ENCODE measurements around the gene APLF. TPM values are rescaled to one million over a fixed set of nuclear protein-coding genes. Genes with fewer than 3 reads are reported as not detected.

The APLF gene
- total RNA-seq, 1 donor from 2014 or later: 6.2 TPM

- Mint-ChIP-seq H3K27ac (no peak overlapping the region), H3K4me1 (ENCODE audit: unreplicated experiment) (no peaks in the 10 kb centered on the region), H3K36me3 (no peaks in the 10 kb centered on the region), H3K27me3 (no peaks in the 10 kb centered on the region), H3K9me3 (no peaks in the 10 kb centered on the region), H3K4me3 (no peak overlapping the region)
- DNase-seq (ENCODE audit: extremely low spot score, unreplicated experiment): no peak
- no peak for TF ChIP-seq CTCF (conservative IDR thresholded peaks at IDR 0.05)
These were observed 89.0 kb downstream of the APLF start for GRCh38 chr2:68556381-68556780.

- DNase-seq (ENCODE audit: extremely low spot score, unreplicated experiment): no peak
- H3K36me3 Mint-ChIP-seq: no peaks in the 10 kb centered on the region
- H3K27me3 Mint-ChIP-seq: no peaks in the 10 kb centered on the region
- no peaks in the 10 kb centered on the region for H3K9me3 Mint-ChIP-seq
- no peaks in the 10 kb centered on the region for H3K4me1 Mint-ChIP-seq (ENCODE audit: unreplicated experiment)
- H3K4me3 Mint-ChIP-seq: no peak overlapping the region
- TF ChIP-seq CTCF (conservative IDR thresholded peaks at IDR 0.05): no peak
- no peak overlapping the region for H3K27ac Mint-ChIP-seq
These were observed 91.2 kb downstream of the APLF start for GRCh38 chr2:68558576-68558975.

GRCh38 chr2:68559692-68560091 is 92.3 kb downstream of the APLF start:
- Mint-ChIP-seq H3K36me3 (no peaks in the 10 kb centered on the region), H3K27ac (no peak overlapping the region), H3K4me1 (ENCODE audit: unreplicated experiment) (no peaks in the 10 kb centered on the region), H3K4me3 (no peak overlapping the region), H3K27me3 (no peaks in the 10 kb centered on the region), H3K9me3 (no peaks in the 10 kb centered on the region)
- no peak for DNase-seq (ENCODE audit: extremely low spot score, unreplicated experiment)
- TF ChIP-seq CTCF (conservative IDR thresholded peaks at IDR 0.05): no peak

- H3K9me3 Mint-ChIP-seq: no peaks in the 10 kb centered on the region
- no peaks in the 10 kb centered on the region for H3K27me3 Mint-ChIP-seq
- H3K27ac Mint-ChIP-seq: no peak overlapping the region
- no peak for DNase-seq (ENCODE audit: extremely low spot score, unreplicated experiment)
- no peak for TF ChIP-seq CTCF (conservative IDR thresholded peaks at IDR 0.05)
- H3K4me3 Mint-ChIP-seq: no peak overlapping the region
- H3K36me3 Mint-ChIP-seq: no peaks in the 10 kb centered on the region
- H3K4me1 Mint-ChIP-seq (ENCODE audit: unreplicated experiment): no peaks in the 10 kb centered on the region
These were observed 93.2 kb downstream of the APLF start for GRCh38 chr2:68560545-68560944.

- Mint-ChIP-seq H3K9me3 (no peaks in the 10 kb centered on the region), H3K4me1 (ENCODE audit: unreplicated experiment) (no peaks in the 10 kb centered on the region), H3K36me3 (no peaks in the 10 kb centered on the region), H3K4me3 (no peak overlapping the region), H3K27me3 (no peaks in the 10 kb centered on the region), H3K27ac (no peak overlapping the region)
- no peak for TF ChIP-seq CTCF (conservative IDR thresholded peaks at IDR 0.05)
- DNase-seq (ENCODE audit: extremely low spot score, unreplicated experiment): no peak
These were observed 94.0 kb downstream of the APLF start for GRCh38 chr2:68561372-68561771.

GRCh38 chr2:68562934-68563333 is 95.5 kb downstream of the APLF start:
- TF ChIP-seq CTCF (conservative IDR thresholded peaks at IDR 0.05): no peak
- Mint-ChIP-seq H3K27me3 (no peaks in the 10 kb centered on the region), H3K4me1 (ENCODE audit: unreplicated experiment) (no peaks in the 10 kb centered on the region), H3K27ac (no peak overlapping the region), H3K4me3 (no peak overlapping the region), H3K9me3 (no peaks in the 10 kb centered on the region), H3K36me3 (no peaks in the 10 kb centered on the region)
- DNase-seq (ENCODE audit: extremely low spot score, unreplicated experiment): no peak

All from type B pancreatic cell (in vitro differentiated cells).